Measurements from ENCODE around the gene COBLL1.

Gene COBLL1

GRCh38 chr2:164703915-164704706 lies 137.5 kb downstream of the COBLL1 start:
- no peak overlapping the region for H3K27ac ChIP-seq
- TF ChIP-seq CTCF (conservative IDR thresholded peaks at IDR 0.05) (0 out of 2 replicates have a peak, but pooled peaks have one; percentile 4), ZFX (IDR thresholded peaks at IDR 0.05) (no peak)

- TF ChIP-seq ZFX (IDR thresholded peaks at IDR 0.05) (no peak), CTCF (conservative IDR thresholded peaks at IDR 0.05) (no peak)
- no peak overlapping the region for H3K27ac ChIP-seq
These were observed 140.1 kb downstream of the COBLL1 start for GRCh38 chr2:164701565-164701964.

GRCh38 chr2:164700390-164700789 lies 141.2 kb downstream of the COBLL1 start:
- H3K27ac ChIP-seq: no peak overlapping the region
- TF ChIP-seq CTCF (conservative IDR thresholded peaks at IDR 0.05): no peak
- TF ChIP-seq ZFX (IDR thresholded peaks at IDR 0.05): no peak

GRCh38 chr2:164697688-164698461 lies 143.7 kb downstream of the COBLL1 start:
- no peak overlapping the region for H3K27ac ChIP-seq
- TF ChIP-seq ZFX (IDR thresholded peaks at IDR 0.05): no peak
- TF ChIP-seq CTCF (conservative IDR thresholded peaks at IDR 0.05): peak; percentile 79

- no peak overlapping the region for H3K27ac ChIP-seq
- TF ChIP-seq ZFX (IDR thresholded peaks at IDR 0.05) (no peak), CTCF (conservative IDR thresholded peaks at IDR 0.05) (no peak)
These were observed 145.0 kb downstream of the COBLL1 start for GRCh38 chr2:164696634-164697033.

- no peak for TF ChIP-seq CTCF (conservative IDR thresholded peaks at IDR 0.05)
- TF ChIP-seq ZFX (IDR thresholded peaks at IDR 0.05): no peak
- peak overlapping the region; percentile 30; the same call in 1 of the 2 replicates for H3K27ac ChIP-seq
These were observed 147.3 kb downstream of the COBLL1 start for GRCh38 chr2:164694275-164694695.

GRCh38 chr2:164693834-164694233 lies 147.8 kb downstream of the COBLL1 start:
- peak overlapping the region; percentile 30; the same call in 1 of the 2 replicates for H3K27ac ChIP-seq
- TF ChIP-seq CTCF (conservative IDR thresholded peaks at IDR 0.05) (no peak), ZFX (IDR thresholded peaks at IDR 0.05) (no peak)

Measured in C4-2B (cell line).